ENCODE results near the gene ATF4.

DNA sequence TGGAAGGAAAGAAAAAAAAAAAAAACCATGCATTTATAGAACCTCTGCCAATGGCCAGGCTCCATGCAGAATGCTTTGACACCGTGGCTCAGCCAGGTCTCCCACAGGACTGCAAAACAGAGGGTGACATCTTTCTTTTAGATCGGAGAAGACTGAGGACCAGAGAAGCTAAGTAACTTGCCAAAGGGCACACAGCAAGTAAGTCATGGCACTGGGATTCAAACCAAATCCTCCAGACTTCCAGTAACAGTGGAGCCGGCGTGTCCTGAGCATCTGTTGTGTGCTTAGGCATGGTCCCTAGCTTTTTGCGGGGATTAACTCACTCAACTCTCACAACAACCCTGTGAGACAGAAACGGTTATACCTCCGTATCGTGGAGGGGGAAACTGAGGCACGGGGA, 42.8 kb upstream of the ATF4 start:
- TF ChIP-seq CTCF (IDR thresholded peaks at IDR 0.05; ENCODE audit: insufficient read depth, low read length) (no peak), GABPA (IDR thresholded peaks at IDR 0.05; ENCODE audit: low read depth) (no peak), POLR2AphosphoS5 (IDR thresholded peaks at IDR 0.05; ENCODE audit: low read depth) (no peak)
